Breast epithelium (tissue), 4 donors: ENCODE data around the gene KSR2. TPM values are rescaled to one million over a fixed set of nuclear protein-coding genes. Genes with fewer than 3 reads are reported as not detected.

Experiments
- DNase-seq, 2 donors: peaks; one replicate each; pipeline ENCODE4 v3.0.0-alpha.2; 2019; ENCODE audit warnings: low spot score in 2 of 2
- H3K27ac ChIP-seq, 2 donors: fragments of 200-600 bp; sonication (generic) in 1 of 2; one replicate each; pipeline ENCODE4 v1.5.1; 2016 to 2019; ENCODE audit warnings: mild to moderate bottlenecking in 1 of 2
- H3K27me3 ChIP-seq, 2 donors: fragments of 200-600 bp; sonication (generic) in 1 of 2; one replicate each; pipeline versions ENCODE4 v1.5.1 to v1.6.0; 2017 to 2019; ENCODE audit warnings: control low read depth in 1 of 2, mild to moderate bottlenecking in 1 of 2
- H3K36me3 ChIP-seq: fragments of 200-600 bp; one replicate; pipeline ENCODE4 v1.5.1; 2019
- H3K4me1 ChIP-seq, 2 donors: fragments of 200-600 bp; sonication (generic); one replicate each; pipeline ENCODE4 v1.5.1; 2016 to 2019; ENCODE audit warnings: control low read depth in 1 of 2
- H3K4me3 ChIP-seq, 3 donors: fragments of 200-600 bp; sonication (generic); 1 replicate in 2 of 3; 2 replicates in 1 of 3; pipeline ENCODE4 v1.5.1; 2016 to 2019; ENCODE audit warnings: mild to moderate bottlenecking in 3 of 3, moderate library complexity in 2 of 3
- H3K9me3 ChIP-seq, 2 donors: fragments of 200-600 bp; sonication (generic) in 1 of 2; one replicate each; pipeline ENCODE4 v1.5.1; 2016 to 2019; ENCODE audit warnings: control low read depth in 1 of 2
- POLR2A ChIP-seq: fragments of 450-650 bp; IDR thresholded peaks from one replicate; pipeline ENCODE4 v1.6.1; 2016; ENCODE audit warnings: antibody characterized with exemption, mild to moderate bottlenecking, moderate library complexity
- POLR2AphosphoS5 ChIP-seq, 3 donors: sonication (generic); formaldehyde crosslinking; IDR thresholded peaks; one replicate each; pipeline ENCODE4 v1.6.1; 2017; ENCODE audit warnings: antibody characterized with exemption in 3 of 3
- intact Hi-C: fragments of 100-400 bp; cut with DNase I; formaldehyde crosslinking; loops from one replicate; pipeline ENCODE4 v1.15.1; 2023; ENCODE audit warnings: low total_unique reads
- total RNA-seq, 3 donors: library from RNA; depleted of rRNA; stranded (reverse); fragments of >200 nt; gene quantifications; one replicate each; pipeline ENCODE4 v1.1.0, GENCODE V29; 2016
- TF ChIP-seq, protein P1 (sequence below), 3 donors: fragments of 450-650 bp; IDR thresholded peaks; one replicate each; pipeline ENCODE4 v1.5.1; 2016 to 2017; ENCODE audit warnings: antibody characterized with exemption in 3 of 3, mild to moderate bottlenecking in 3 of 3, moderate library complexity in 3 of 3

The KSR2 gene
- total RNA-seq, 3 donors from 2014 or later: under 0.01 to 1.9 (median 0.33) TPM

DNA sequence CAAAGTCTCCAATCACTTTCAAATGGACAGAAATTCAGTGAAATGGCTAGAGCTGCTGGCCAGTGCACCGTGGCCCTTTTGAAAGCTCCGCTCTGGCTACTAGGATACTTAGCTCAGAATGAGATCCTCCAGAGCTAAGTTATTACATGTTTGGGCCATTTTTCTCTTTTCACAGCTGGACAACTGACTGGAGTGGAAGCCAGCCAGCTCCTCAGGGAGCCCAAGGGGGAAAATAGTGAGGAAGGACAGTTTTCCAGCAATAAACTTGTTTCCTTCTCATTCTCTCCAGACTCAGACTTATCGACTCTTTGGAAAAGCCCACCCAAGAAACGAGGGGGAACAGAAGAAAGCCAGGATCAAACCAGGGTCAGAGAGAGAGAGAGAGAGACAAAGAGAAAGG, 266.0 kb downstream of the KSR2 start:
- H3K4me3 ChIP-seq: no peak overlapping the region
- no peaks in the 10 kb centered on the region for H3K36me3 ChIP-seq
- no peak overlapping the region for H3K27ac ChIP-seq
- no peak for DNase-seq
- intact Hi-C loops: no loop called here
- no peaks in the 10 kb centered on the region for H3K4me1 ChIP-seq
- TF ChIP-seq, protein P1, sequence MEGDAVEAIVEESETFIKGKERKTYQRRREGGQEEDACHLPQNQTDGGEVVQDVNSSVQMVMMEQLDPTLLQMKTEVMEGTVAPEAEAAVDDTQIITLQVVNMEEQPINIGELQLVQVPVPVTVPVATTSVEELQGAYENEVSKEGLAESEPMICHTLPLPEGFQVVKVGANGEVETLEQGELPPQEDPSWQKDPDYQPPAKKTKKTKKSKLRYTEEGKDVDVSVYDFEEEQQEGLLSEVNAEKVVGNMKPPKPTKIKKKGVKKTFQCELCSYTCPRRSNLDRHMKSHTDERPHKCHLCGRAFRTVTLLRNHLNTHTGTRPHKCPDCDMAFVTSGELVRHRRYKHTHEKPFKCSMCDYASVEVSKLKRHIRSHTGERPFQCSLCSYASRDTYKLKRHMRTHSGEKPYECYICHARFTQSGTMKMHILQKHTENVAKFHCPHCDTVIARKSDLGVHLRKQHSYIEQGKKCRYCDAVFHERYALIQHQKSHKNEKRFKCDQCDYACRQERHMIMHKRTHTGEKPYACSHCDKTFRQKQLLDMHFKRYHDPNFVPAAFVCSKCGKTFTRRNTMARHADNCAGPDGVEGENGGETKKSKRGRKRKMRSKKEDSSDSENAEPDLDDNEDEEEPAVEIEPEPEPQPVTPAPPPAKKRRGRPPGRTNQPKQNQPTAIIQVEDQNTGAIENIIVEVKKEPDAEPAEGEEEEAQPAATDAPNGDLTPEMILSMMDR (IDR thresholded peaks at IDR 0.05): no peak
- TF ChIP-seq POLR2A (no peak), POLR2AphosphoS5 (IDR thresholded peaks at IDR 0.05) (no peak)
- H3K9me3 ChIP-seq: no peaks in the 10 kb centered on the region
- H3K27me3 ChIP-seq: no peaks in the 10 kb centered on the region

DNA sequence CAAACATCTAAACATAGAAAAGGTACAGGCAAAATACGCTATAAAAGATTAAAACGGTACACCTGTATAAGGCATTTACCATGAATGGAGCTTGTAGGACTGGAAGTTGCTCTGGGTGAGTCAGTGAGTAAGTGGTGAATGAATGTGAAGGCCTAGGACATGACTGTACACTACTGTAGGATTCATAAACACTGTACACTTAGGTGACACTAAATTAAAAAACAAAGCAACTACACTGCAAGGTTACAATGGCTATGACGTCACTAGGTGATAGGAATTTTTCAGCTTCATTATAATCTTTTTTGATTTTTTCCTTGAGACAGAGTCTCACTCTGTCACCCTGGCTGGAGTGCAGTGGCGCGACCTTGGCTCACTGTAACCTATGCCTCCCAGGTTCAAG, 269.2 kb downstream of the KSR2 start:
- intact Hi-C loops: no loop called here
- no peaks in the 10 kb centered on the region for H3K27me3 ChIP-seq

DNA sequence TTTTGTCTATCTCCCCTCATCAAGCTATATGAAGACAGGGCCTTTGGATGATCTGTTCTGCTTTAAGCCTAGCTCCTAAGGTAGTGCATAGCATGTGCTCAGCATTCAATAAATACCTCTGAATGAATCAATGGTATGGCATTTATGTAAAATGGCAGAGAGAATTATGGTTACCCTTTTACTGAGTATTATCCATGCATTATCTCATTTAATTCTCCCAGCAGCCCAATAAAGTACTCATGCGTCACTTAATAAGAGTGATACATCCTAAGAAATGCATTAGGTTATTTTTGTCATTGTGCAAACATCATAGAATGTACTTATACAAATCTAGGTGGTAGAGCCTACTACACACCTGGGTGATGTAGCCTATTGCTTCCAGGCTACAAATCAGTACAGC, 269.7 kb downstream of the KSR2 start:
- intact Hi-C loops: no loop called here
- no peaks in the 10 kb centered on the region for H3K4me1 ChIP-seq
- no peak overlapping the region for H3K4me3 ChIP-seq
- H3K27ac ChIP-seq: no peak overlapping the region
- DNase-seq: no peak
- H3K36me3 ChIP-seq: no peaks in the 10 kb centered on the region
- no peaks in the 10 kb centered on the region for H3K27me3 ChIP-seq
- peaks cover 0 to under 1% of the 10 kb centered on the region in 2 donors for H3K9me3 ChIP-seq
- no peak for TF ChIP-seq POLR2AphosphoS5 (IDR thresholded peaks at IDR 0.05)
- TF ChIP-seq, protein P1 (IDR thresholded peaks at IDR 0.05): no peak
- TF ChIP-seq POLR2A: no peak

More for the DNA sequence above, 269.2 kb downstream of the KSR2 start:
- Histone ChIP-seq H3K9me3 (no peaks in the 10 kb centered on the region), H3K4me1 (no peaks in the 10 kb centered on the region), H3K27ac (no peak overlapping the region), H3K4me3 (no peak overlapping the region), H3K36me3 (no peaks in the 10 kb centered on the region)
- DNase-seq: no peak
- TF ChIP-seq, protein P1 (IDR thresholded peaks at IDR 0.05): no peak
- TF ChIP-seq POLR2A: no peak
- TF ChIP-seq POLR2AphosphoS5 (IDR thresholded peaks at IDR 0.05): no peak

DNA sequence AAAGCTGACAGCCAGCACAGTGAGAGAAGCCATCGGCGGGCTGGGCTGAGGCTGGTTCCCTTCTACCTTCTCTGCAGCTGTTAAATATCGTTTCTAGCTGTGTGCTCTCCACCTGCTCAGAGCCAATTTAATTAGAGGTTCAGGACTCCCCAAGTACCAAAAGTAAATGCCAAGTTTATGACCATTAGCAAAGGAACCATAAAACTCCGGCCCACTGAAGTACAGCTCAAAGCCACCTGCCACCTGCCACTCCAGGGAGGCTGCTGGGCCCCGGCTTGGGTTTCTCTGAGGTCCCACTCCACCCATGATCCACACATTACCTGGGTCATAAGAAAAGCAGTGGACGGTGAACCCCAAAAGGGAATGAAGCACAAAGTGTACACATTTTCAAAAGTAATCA, 272.8 kb downstream of the KSR2 start:
- intact Hi-C loops: no loop called here

DNA sequence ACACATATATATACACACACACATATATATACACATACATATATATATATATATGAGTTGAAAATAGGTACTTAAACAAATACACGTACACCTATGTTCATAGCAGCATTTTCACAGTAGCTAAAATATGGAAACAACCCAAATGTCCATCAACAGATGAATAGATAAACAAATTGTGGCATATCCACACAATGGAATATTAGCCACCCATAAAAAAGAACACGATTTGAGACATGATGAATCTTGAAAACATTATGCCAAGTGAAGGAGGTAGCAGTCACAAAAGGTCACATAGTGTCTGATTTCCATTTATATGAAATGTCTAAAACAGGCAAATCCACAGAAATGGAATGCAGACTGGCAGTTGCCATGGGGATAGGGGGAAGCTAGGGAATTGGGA, 276.3 kb downstream of the KSR2 start:
- no peaks in the 10 kb centered on the region for H3K27me3 ChIP-seq
- no peak for TF ChIP-seq POLR2A
- H3K4me1 ChIP-seq: no peaks in the 10 kb centered on the region
- no peak overlapping the region for H3K27ac ChIP-seq
- intact Hi-C loops: no loop called here
- H3K36me3 ChIP-seq: no peaks in the 10 kb centered on the region
- H3K4me3 ChIP-seq: no peak overlapping the region
- DNase-seq: no peak
- H3K9me3 ChIP-seq: peaks cover 3 to 8% of the 10 kb centered on the region in 2 donors

More for the DNA sequence above, 272.8 kb downstream of the KSR2 start:
- H3K9me3 ChIP-seq: peaks cover 3 to 8% of the 10 kb centered on the region in 2 donors
- no peak overlapping the region for H3K27ac ChIP-seq
- no peak for TF ChIP-seq POLR2AphosphoS5 (IDR thresholded peaks at IDR 0.05)
- TF ChIP-seq, protein P1 (IDR thresholded peaks at IDR 0.05): no peak
- TF ChIP-seq POLR2A: no peak
- H3K27me3 ChIP-seq: no peaks in the 10 kb centered on the region
- H3K36me3 ChIP-seq: no peaks in the 10 kb centered on the region
- H3K4me1 ChIP-seq: no peaks in the 10 kb centered on the region
- DNase-seq: no peak
- no peak overlapping the region for H3K4me3 ChIP-seq

DNA sequence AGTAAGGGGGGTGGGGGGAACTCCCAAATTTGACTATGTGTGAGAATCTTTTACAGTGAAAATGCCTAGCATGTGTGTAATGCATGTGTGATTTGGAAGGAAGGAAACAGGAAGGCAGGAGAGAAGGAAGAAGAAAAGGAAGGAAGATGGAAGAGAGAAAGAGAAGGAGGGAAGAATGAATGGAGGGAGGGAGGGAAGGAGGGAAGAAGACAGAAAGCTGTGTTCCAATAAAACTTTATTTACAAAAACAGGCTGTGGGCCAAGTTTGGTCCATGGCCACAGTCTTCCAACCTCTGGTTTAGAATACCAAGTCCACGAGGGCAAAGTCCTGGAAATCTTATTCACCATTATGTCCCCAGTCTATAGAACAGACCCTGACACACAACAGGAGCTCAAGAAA, 278.9 kb downstream of the KSR2 start:
- no peak for DNase-seq
- Histone ChIP-seq H3K4me1 (no peaks in the 10 kb centered on the region), H3K27me3 (no peaks in the 10 kb centered on the region), H3K27ac (no peak overlapping the region), H3K36me3 (no peaks in the 10 kb centered on the region), H3K4me3 (no peak overlapping the region), H3K9me3 (peaks cover 3 to 8% of the 10 kb centered on the region in 2 donors)
- intact Hi-C loops: no loop called here
- no peak for TF ChIP-seq POLR2A
- no peak for TF ChIP-seq POLR2AphosphoS5 (IDR thresholded peaks at IDR 0.05)
- TF ChIP-seq, protein P1 (IDR thresholded peaks at IDR 0.05): no peak
